ENCODE results near the gene DNAH17.

Gene DNAH17

GRCh38 chr17:78573955-78574354, 3.2 kb downstream of the DNAH17 start:
- DNase-seq = no peak

GRCh38 chr17:78572239-78573205, 4.7 kb downstream of the DNAH17 start:
- no peak for DNase-seq

DNA sequence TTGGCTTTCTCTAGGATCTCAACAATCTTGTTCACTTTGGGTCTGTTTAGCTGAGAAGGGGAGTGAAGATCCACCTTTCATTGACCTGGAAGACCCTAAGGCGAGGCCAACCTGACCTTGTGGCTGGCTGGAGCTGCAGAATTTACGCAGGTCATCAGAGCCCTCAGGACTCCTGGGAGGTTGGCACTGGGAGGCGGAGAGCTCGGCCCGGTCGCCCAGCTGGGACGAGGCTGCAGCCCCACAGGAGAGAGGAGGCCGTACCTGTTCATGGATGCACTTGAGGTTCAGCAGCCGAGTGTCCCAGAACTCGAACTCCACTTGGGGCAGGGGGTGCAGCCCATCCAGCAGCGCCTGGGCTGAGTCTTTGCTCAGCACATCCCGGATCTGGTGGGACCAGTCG, 5.9 kb downstream of the DNAH17 start:
- DNase-seq = no peak

- no peak for DNase-seq
These were observed 8.6 kb downstream of the DNAH17 start for GRCh38 chr17:78568494-78569115.

DNA sequence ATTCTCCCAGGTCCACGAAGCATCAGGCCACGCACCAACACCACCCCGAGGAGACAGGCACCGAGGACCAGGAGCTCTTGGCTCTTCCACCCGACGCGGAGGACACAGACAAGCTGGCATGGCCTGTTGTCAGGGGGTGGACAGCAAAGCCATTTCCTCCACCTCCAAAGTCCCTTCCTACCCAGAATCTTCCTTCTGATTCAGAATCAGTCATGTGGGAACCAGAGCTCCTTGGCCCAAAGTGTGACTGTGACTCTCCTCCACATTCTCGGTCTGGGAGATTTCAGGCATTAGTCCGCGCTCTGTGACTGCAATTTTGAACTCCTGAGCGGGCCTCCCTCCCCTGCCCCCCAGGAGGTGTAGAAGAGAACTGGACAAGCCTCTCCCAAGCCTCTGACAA, 9.2 kb downstream of the DNAH17 start:
- no peak for DNase-seq

GRCh38 chr17:78566947-78567346, 10.2 kb downstream of the DNAH17 start:
- DNase-seq = no peak

DNA sequence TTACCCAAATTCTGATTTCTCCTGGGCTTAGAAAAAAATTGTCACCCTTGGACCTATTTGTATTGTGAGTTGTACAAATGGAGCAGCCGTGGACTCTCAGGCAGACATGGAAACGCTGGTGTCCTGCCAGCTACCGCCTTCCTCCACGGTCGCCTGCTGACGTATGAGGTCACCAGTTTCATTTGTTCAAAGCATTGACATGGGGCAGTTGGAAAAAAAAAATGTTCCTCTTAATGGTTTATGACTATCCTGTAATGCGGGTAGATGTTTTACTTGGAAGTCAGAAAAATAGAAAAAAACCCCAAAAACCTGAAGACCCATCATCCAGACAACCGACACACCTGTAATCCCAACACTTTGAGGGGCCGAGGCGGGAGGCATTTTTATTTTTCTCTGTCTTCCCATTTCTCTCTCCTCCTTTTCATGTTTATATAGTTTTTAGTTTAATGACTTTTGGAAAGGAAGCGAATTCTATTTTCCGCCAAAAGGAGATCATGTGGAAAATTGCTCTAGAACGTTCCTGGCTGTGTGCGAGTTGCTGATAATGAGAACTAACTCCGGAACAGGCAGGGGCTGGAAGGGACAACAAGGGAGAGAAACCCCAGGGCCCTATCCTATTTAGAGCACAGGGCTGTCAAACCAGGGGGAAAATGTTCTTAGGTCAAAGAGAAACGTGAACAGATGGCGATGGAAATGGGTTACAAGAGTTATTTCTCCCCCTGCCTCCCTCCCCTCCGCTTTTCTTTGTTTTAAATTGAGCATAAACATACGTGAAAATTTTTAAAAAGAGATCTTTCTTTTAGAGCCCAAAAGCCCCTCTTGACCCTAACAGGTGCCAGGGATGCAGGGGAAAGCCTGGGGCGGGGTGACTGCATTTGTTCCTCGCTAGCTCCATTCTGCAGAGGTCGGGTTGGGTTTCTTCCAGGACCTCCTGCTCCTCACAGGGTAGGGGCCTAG, 13.7 kb downstream of the DNAH17 start:
- DNase-seq = no peak

- no peak for DNase-seq
These were observed 14.5 kb downstream of the DNAH17 start for GRCh38 chr17:78562734-78563133.

- no peak for DNase-seq
These were observed 16.0 kb downstream of the DNAH17 start for GRCh38 chr17:78561166-78561565.

GRCh38 chr17:78560731-78561130, 16.5 kb downstream of the DNAH17 start:
- no peak for DNase-seq

- DNase-seq = no peak
These were observed 17.3 kb downstream of the DNAH17 start for GRCh38 chr17:78559749-78560368.

- DNase-seq = no peak
These were observed 18.2 kb downstream of the DNAH17 start for GRCh38 chr17:78558989-78559388.

- DNase-seq = no peak
These were observed 18.9 kb downstream of the DNAH17 start for GRCh38 chr17:78558181-78558850.

GRCh38 chr17:78557598-78558039, 19.6 kb downstream of the DNAH17 start:
- no peak for DNase-seq

DNA sequence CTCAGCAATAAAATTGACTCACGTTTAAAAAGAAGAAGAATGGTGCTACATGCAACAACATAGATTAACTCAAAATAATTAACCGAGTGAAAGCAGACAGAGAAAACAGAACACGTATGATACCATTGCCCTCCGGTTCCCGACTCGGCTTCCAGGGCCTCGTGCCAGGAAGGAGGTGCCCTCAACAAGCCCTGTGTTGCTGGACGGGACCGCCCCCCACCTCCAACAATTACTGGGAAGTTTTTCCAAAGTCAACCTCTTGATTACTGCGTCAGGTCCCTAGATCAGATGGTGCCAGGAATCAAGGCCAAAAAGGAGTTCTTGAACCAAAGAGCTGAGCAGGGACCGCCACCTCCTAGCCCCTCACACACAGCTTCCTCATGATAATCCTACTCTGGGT, 20.4 kb downstream of the DNAH17 start:
- no peak for DNase-seq

- DNase-seq = no peak
These were observed 21.3 kb downstream of the DNAH17 start for GRCh38 chr17:78555746-78556401.

GRCh38 chr17:78550464-78550863, 26.7 kb downstream of the DNAH17 start:
- DNase-seq = no peak

- no peak for DNase-seq
These were observed 28.5 kb downstream of the DNAH17 start for GRCh38 chr17:78548725-78549124.

GRCh38 chr17:78547035-78547434, 30.2 kb downstream of the DNAH17 start:
- DNase-seq = no peak

- DNase-seq = no peak
These were observed 30.7 kb downstream of the DNAH17 start for GRCh38 chr17:78546476-78546875.

Measured in activated CD4-positive, CD25-positive, alpha-beta regulatory T cell treated with anti-CD3 and anti-CD28 coated beads, Interleukin-2, amount 50 U/mL, for 72 hours (primary cell).